Fibroblast of lung (primary cell): Measurements from ENCODE around the gene MORN1. TPM values are rescaled to one million over a fixed set of nuclear protein-coding genes. Genes with fewer than 3 reads are reported as not detected.

Experiments
- DNase-seq, 2 donors: peaks; one replicate each; pipeline versions ENCODE4 v3.0.0 to v3.0.0-alpha.2; 2010; ENCODE audit warnings: low read depth in 2 of 2
- H2AFZ ChIP-seq: 2 replicates; pipeline ENCODE4 v1.5.1; 2012; ENCODE audit warnings: low read length, control low read depth, inconsistent platforms
- H3K27ac ChIP-seq: 2 replicates; pipeline ENCODE4 v1.5.1; 2011; ENCODE audit warnings: low read length, control low read depth; ENCODE audit not compliant: insufficient read depth
- H3K27me3 ChIP-seq: 2 replicates; pipeline ENCODE4 v1.5.1; 2011; ENCODE audit warnings: mild to moderate bottlenecking, low read length; ENCODE audit not compliant: control insufficient read depth, insufficient read depth
- H3K36me3 ChIP-seq: 2 replicates; pipeline ENCODE4 v1.5.1; 2011; ENCODE audit warnings: low read length; ENCODE audit not compliant: control insufficient read depth, insufficient read depth
- H3K4me1 ChIP-seq: 2 replicates; pipeline ENCODE4 v1.5.1; 2011; ENCODE audit warnings: low read length; ENCODE audit not compliant: control insufficient read depth, insufficient read depth; ENCODE audit errors: extremely low read depth
- H3K4me2 ChIP-seq: 2 replicates; pipeline ENCODE4 v1.5.1; 2011; ENCODE audit warnings: low read length, control low read depth; ENCODE audit not compliant: insufficient read depth; ENCODE audit errors: extremely low read depth
- H3K4me3 ChIP-seq, 4 experiments: fragments of 200-600 bp in 1 of 4; sonication (generic) in 1 of 4; replicated peaks in 1 of 4; 2 replicates each; pipeline ENCODE4 v1.5.1; 2011 to 2016; ENCODE audit warnings: low read length in 4 of 4, low read depth in 3 of 4, mild to moderate bottlenecking in 3 of 4, control low read depth in 2 of 4, inconsistent platforms in 1 of 4, mixed read lengths in 1 of 4; ENCODE audit not compliant: insufficient read depth in 1 of 4; ENCODE audit errors: control extremely low read depth in 1 of 4
- H3K79me2 ChIP-seq: 2 replicates; pipeline ENCODE4 v1.5.1; 2012; ENCODE audit warnings: mild to moderate bottlenecking, low read length, inconsistent platforms; ENCODE audit not compliant: control insufficient read depth, insufficient read depth
- H3K9ac ChIP-seq: 2 replicates; pipeline ENCODE4 v1.5.1; 2011; ENCODE audit warnings: mild to moderate bottlenecking, low read length, control low read depth; ENCODE audit not compliant: insufficient read depth
- H3K9me3 ChIP-seq: 2 replicates; pipeline ENCODE4 v1.5.1; 2012; ENCODE audit warnings: low read depth, low read length; ENCODE audit not compliant: control insufficient read depth, insufficient read depth
- H4K20me1 ChIP-seq: 2 replicates; pipeline ENCODE4 v1.5.1; 2011; ENCODE audit warnings: low read length; ENCODE audit not compliant: control insufficient read depth, insufficient read depth; ENCODE audit errors: extremely low read depth
- CTCF ChIP-seq, 2 donors: IDR thresholded peaks in 1 of 2; conservative IDR thresholded peaks in 1 of 2; 1 replicate in 1 of 2; 2 replicates in 1 of 2; pipeline ENCODE4 v1.5.1; 2011 to 2012; ENCODE audit warnings: low read length in 2 of 2, control low read depth in 1 of 2, inconsistent platforms in 1 of 2, low read depth in 1 of 2, mild to moderate bottlenecking in 1 of 2
- EZH2 ChIP-seq: IDR thresholded peaks from 2 replicates; pipeline ENCODE4 v1.5.1; 2012; ENCODE audit warnings: low read length, control low read depth, mild to moderate bottlenecking; ENCODE audit errors: missing control alignments
- polyA plus RNA-seq, 2 donors: library from polyadenylated mRNA; depleted of rRNA in 1 of 2; stranded (reverse) in 1 of 2; unstranded in 1 of 2; fragments of >200 nt; gene quantifications; 2 replicates each; pipeline ENCODE4 v1.2.1, GENCODE V29; 2011 to 2012; ENCODE audit warnings: missing spikeins in 1 of 2
- total RNA-seq: library from RNA; depleted of rRNA; stranded (reverse); fragments of >200 nt; gene quantifications from 2 replicates; pipeline ENCODE4 v1.2.1, GENCODE V29; 2014

MORN1 gene
- total and polyA plus RNA-seq, 2 donors (not counting 1 experiment from before 2014, with no cell fraction given) = 3.5 to 10.6 TPM

GRCh38 chr1:2288311-2288710 is 103.0 kb downstream of the MORN1 start:
- Histone ChIP-seq H3K4me2 (no peak overlapping the region), H3K4me1 (peaks cover 34% of the 10 kb centered on the region), H3K4me3 (no peak overlapping the region), H3K79me2 (peaks cover 78% of the 10 kb centered on the region), H3K9ac (no peak overlapping the region), H3K36me3 (no peaks in the 10 kb centered on the region), H2AFZ (no peak overlapping the region), H4K20me1 (no peaks in the 10 kb centered on the region), H3K27me3 (no peaks in the 10 kb centered on the region), H3K9me3 (no peaks in the 10 kb centered on the region), H3K27ac (no peak overlapping the region)
- no peak for DNase-seq
- TF ChIP-seq EZH2 (no peak), CTCF (conservative IDR thresholded peaks at IDR 0.05 in 1 of 2, IDR thresholded peaks at IDR 0.05 in 1 of 2; ENCODE audit: low read depth in 1 of 2, low read length in 2 of 2) (no peak)

GRCh38 chr1:2287649-2288048 is 103.7 kb downstream of the MORN1 start:
- no peak for TF ChIP-seq EZH2
- no peak for TF ChIP-seq CTCF (conservative IDR thresholded peaks at IDR 0.05 in 1 of 2, IDR thresholded peaks at IDR 0.05 in 1 of 2; ENCODE audit: low read depth in 1 of 2, low read length in 2 of 2)
- Histone ChIP-seq H3K27me3 (no peaks in the 10 kb centered on the region), H3K36me3 (no peaks in the 10 kb centered on the region), H3K79me2 (peaks cover 78% of the 10 kb centered on the region), H3K27ac (no peak overlapping the region), H3K4me1 (peaks cover 29% of the 10 kb centered on the region), H2AFZ (no peak overlapping the region), H3K9me3 (no peaks in the 10 kb centered on the region), H3K4me2 (no peak overlapping the region), H4K20me1 (no peaks in the 10 kb centered on the region), H3K9ac (no peak overlapping the region), H3K4me3 (no peak overlapping the region)
- no peak for DNase-seq

DNA sequence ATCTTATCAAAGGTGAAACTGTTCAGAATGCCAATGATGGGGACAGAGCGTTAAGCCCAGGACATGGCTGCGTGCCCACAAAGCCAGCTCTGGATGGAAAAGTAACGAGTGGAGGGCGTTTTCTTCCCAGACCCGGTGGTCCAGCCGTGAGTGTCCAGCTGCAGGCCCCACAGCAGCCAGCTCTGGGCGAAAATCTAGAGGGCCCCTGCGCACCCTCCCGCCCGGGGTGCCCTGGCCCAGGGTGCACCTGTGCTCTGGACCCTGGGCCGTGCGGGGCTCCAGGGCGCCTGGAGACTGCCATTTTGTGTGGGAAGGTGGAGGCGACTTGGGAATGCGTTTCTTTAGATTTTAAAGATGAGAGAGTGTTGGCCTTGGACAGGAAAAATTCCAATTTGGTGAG is 104.4 kb downstream of the MORN1 start:
- Histone ChIP-seq H3K9me3 (no peaks in the 10 kb centered on the region), H3K9ac (no peak overlapping the region), H3K4me1 (peaks cover 22% of the 10 kb centered on the region), H3K4me2 (no peak overlapping the region), H3K4me3 (no peak overlapping the region), H3K27ac (no peak overlapping the region), H2AFZ (no peak overlapping the region), H4K20me1 (no peaks in the 10 kb centered on the region), H3K36me3 (no peaks in the 10 kb centered on the region), H3K27me3 (no peaks in the 10 kb centered on the region), H3K79me2 (peaks cover 74% of the 10 kb centered on the region)
- DNase-seq = no peak
- TF ChIP-seq EZH2 (no peak), CTCF (conservative IDR thresholded peaks at IDR 0.05 in 1 of 2, IDR thresholded peaks at IDR 0.05 in 1 of 2; ENCODE audit: low read depth in 1 of 2, low read length in 2 of 2) (no peak)
